ENCODE results near the gene TEX26. TPM values are rescaled to one million over a fixed set of nuclear protein-coding genes. Genes with fewer than 3 reads are reported as not detected.

The TEX26 gene
- total and polyA plus RNA-seq, 9 of the 15 experiments (the other 6 are each of a cell fraction or from before 2014, with no cell fraction given), result not detected

GRCh38 chr13:30908416-30908980 is 24.0 kb upstream of the TEX26 start (continued):
- TF ChIP-seq TAF1 (IDR thresholded peaks at IDR 0.05; ENCODE audit: control insufficient read depth, extremely low read depth, insufficient read depth, low read length, severe bottlenecking), result no peak

- no TSS peak for BruUV-seq (replicated peaks)
- no peaks in the 10 kb centered on the region; a peak in 1 of 5 replicates for H3K4me1 ChIP-seq (replicated peaks in 1 of 2; ENCODE audit: control insufficient read depth in 2 of 2, insufficient read depth in 2 of 2, low read length in 2 of 2)
- POLR2A ChIA-PET, result interaction anchor here (0.8 kb wide), 1 partner anchor 29 kb away, joined by 5 read pairs; no protein-coding TSS in a partner anchor
- H2AFZ ChIP-seq (ENCODE audit: low read depth, low read length), result no peak overlapping the region
- no peak overlapping the region for H3K9ac ChIP-seq (ENCODE audit: insufficient read depth in 1 of 2, low read depth in 2 of 2, low read length in 2 of 2)
- no peak for ATAC-seq
- H3K36me3 ChIP-seq (ENCODE audit: control insufficient read depth, insufficient read depth, low read length), result no peaks in the 10 kb centered on the region
- H3K79me2 ChIP-seq (ENCODE audit: control insufficient read depth, insufficient read depth, low read length), result no peaks in the 10 kb centered on the region
- H3K27ac ChIP-seq (ENCODE audit: extremely low read depth, low read depth, low read length), result no peak overlapping the region
- no peaks in the 10 kb centered on the region for H4K20me1 ChIP-seq (replicated peaks; ENCODE audit: control insufficient read depth, insufficient read depth, low read length)
- H3K27me3 ChIP-seq (ENCODE audit: control insufficient read depth in 2 of 2, insufficient read depth in 2 of 2, low read length in 2 of 2), result peaks cover 0 to 14% of the 10 kb centered on the region in 2 experiments; a peak in 2 of 5 replicates
- H3K4me2 ChIP-seq (ENCODE audit: insufficient read depth, low read length), result no peak overlapping the region
- 0% methylated on average over 3 of the region's 3 CpGs for WGBS (ENCODE audit: insufficient coverage, low coverage, missing lambda C conversion rate)
- no peak overlapping the region for H3K4me3 ChIP-seq
- in situ Hi-C loops (cut with MboI), result no loop called here
- CTCF ChIA-PET (ENCODE audit: low intra/inter-chr PET ratio), result no interaction called here
- DNase-seq (ENCODE audit: extremely low read depth in 1 of 4, low spot score in 3 of 4), result no peak
- no peak for FAIRE-seq
- no peaks in the 10 kb centered on the region for H3K9me3 ChIP-seq (replicated peaks; ENCODE audit: control insufficient read depth, insufficient read depth, low read depth, low read length)
- H3K9me1 ChIP-seq (ENCODE audit: control insufficient read depth, insufficient read depth, low read length), result no peaks in the 10 kb centered on the region
- intact Hi-C loops (cut with micrococcal nuclease), result no loop called here
- TF ChIP-seq CHD7 (IDR thresholded peaks at IDR 0.05; ENCODE audit: low read depth, low read length) (no peak), TEAD1 (CRISPR knock-in tag; IDR thresholded peaks at IDR 0.05) (no peak), ZNF740 (CRISPR knock-in tag; IDR thresholded peaks at IDR 0.05) (no peak), ZNF740 (tag; IDR thresholded peaks at IDR 0.05) (no peak), ZNF12 (CRISPR knock-in tag; IDR thresholded peaks at IDR 0.05) (no peak), FOXP1 (CRISPR knock-in tag; IDR thresholded peaks at IDR 0.05) (no peak), HSF4 (CRISPR knock-in tag; IDR thresholded peaks at IDR 0.05; ENCODE audit: borderline replicate concordance) (no peak)
Measured at GRCh38 chr13:30910676-30911075, 21.8 kb upstream of the TEX26 start.

Data from K562 (cell line).